SK-N-SH (cell line): ENCODE results near the gene DOCK8. TPM values are rescaled to one million over a fixed set of nuclear protein-coding genes. Genes with fewer than 3 reads are reported as not detected.

ENCODE experiments used
- CTCF ChIA-PET: fragments of 300-600, 350-600 bp; formaldehyde crosslinking; extraction: SDS; loops from one replicate; lab custom pipeline; 2021; lab: Yijun Ruan, JAX
- POLR2A ChIA-PET: fragments of 350-600 bp; sonication (Branson Sonifier 250); formaldehyde crosslinking; extraction: SDS; loops from one replicate; lab custom pipeline; 2020; ENCODE audit warnings: antibody characterized with exemption, inconsistent platforms; lab: Yijun Ruan, JAX
- DNase-seq: peaks from one replicate; pipeline ENCODE4 v3.0.0; 2012
- H2AFZ ChIP-seq: fragments of 200-600 bp; sonication (generic); 2 replicates; pipeline ENCODE4 v1.8.1; 2016; ENCODE audit warnings: antibody characterized with exemption, mild to moderate bottlenecking, low read depth
- H3F3A ChIP-seq: fragments of 200-600 bp; sonication (generic); replicated peaks from 2 replicates; pipeline ENCODE3; 2016; ENCODE audit warnings: antibody characterized with exemption, mild to moderate bottlenecking; ENCODE audit not compliant: insufficient read depth
- H3K27ac ChIP-seq, 2 experiments: fragments of 200-500 bp in 1 of 2; fragments of 200-600 bp in 1 of 2; sonication (Bioruptor generic) in 1 of 2; sonication (generic), shearing (Covaris generic) in 1 of 2; 2 replicates each; pipeline versions ENCODE4 v1.5.1 to v1.6.1; 2014 to 2016; ENCODE audit warnings: low read depth in 2 of 2, inconsistent platforms in 1 of 2, low read length in 1 of 2, mild to moderate bottlenecking in 1 of 2, mixed read lengths in 1 of 2
- H3K27me3 ChIP-seq: fragments of 200-600 bp; sonication (generic), shearing (Covaris generic); 2 replicates; pipeline ENCODE4 v1.6.1; 2016; ENCODE audit warnings: mixed run types; ENCODE audit not compliant: insufficient read depth
- H3K36me3 ChIP-seq, 2 experiments: fragments of 200-500 bp in 1 of 2; fragments of 200-600 bp in 1 of 2; sonication (Bioruptor generic) in 1 of 2; sonication (generic) in 1 of 2; replicated peaks in 1 of 2; 2 replicates each; pipeline versions ENCODE3 to v1.5.1; 2014 to 2016; ENCODE audit warnings: low read length in 1 of 2, mild to moderate bottlenecking in 1 of 2; ENCODE audit not compliant: insufficient read depth in 2 of 2, control insufficient read depth in 1 of 2
- H3K4me1 ChIP-seq, 2 experiments: fragments of 200-500 bp in 1 of 2; fragments of 200-600 bp in 1 of 2; sonication (Bioruptor generic) in 1 of 2; sonication (generic), shearing (Covaris generic) in 1 of 2; 2 replicates each; pipeline versions ENCODE4 v1.5.1 to v1.6.1; 2014 to 2016; ENCODE audit warnings: low read depth in 1 of 2, low read length in 1 of 2, mixed run types in 1 of 2; ENCODE audit not compliant: insufficient read depth in 2 of 2, control insufficient read depth in 1 of 2
- H3K4me2 ChIP-seq: fragments of 200-600 bp; sonication (generic), shearing (Covaris generic); 2 replicates; pipeline ENCODE4 v1.6.1; 2017; ENCODE audit warnings: mixed run types
- H3K4me3 ChIP-seq, 2 experiments: fragments of 200-500 bp in 1 of 2; fragments of 200-600 bp in 1 of 2; sonication (Bioruptor generic) in 1 of 2; sonication (generic), shearing (Covaris generic) in 1 of 2; 2 replicates each; pipeline versions ENCODE4 v1.5.1 to v1.8.1; 2014 to 2016; ENCODE audit warnings: low read depth in 2 of 2, inconsistent platforms in 1 of 2, low read length in 1 of 2, mild to moderate bottlenecking in 1 of 2, mixed read lengths in 1 of 2, moderate library complexity in 1 of 2
- H3K79me2 ChIP-seq: fragments of 200-600 bp; sonication (generic); 2 replicates; pipeline ENCODE4 v1.8.1; 2017; ENCODE audit warnings: mild to moderate bottlenecking; ENCODE audit not compliant: insufficient read depth
- H3K9ac ChIP-seq: fragments of 200-600 bp; sonication (generic); 2 replicates; pipeline ENCODE4 v1.6.1; 2017; ENCODE audit warnings: mixed run types
- H3K9me2 ChIP-seq: fragments of 200-600 bp; sonication (generic); 2 replicates; pipeline ENCODE4 v1.6.1; 2017; ENCODE audit warnings: mixed run types
- H3K9me3 ChIP-seq: fragments of 200-600 bp; sonication (generic); 2 replicates; pipeline ENCODE4 v1.6.1; 2017; ENCODE audit warnings: mixed run types, mild to moderate bottlenecking, moderate library complexity
- H4K20me1 ChIP-seq: fragments of 200-600 bp; sonication (generic); 2 replicates; pipeline ENCODE4 v1.6.1; 2017; ENCODE audit warnings: mild to moderate bottlenecking, mixed run types; ENCODE audit not compliant: insufficient read depth
- ELF1 ChIP-seq: IDR thresholded peaks from 2 replicates; pipeline ENCODE4 v1.4.0; 2012
- EP300 ChIP-seq, 2 experiments: IDR thresholded peaks; 2 replicates each; pipeline versions ENCODE4 v1.4.0 to v1.6.1; 2012; ENCODE audit warnings: borderline replicate concordance in 1 of 2, low read depth in 1 of 2, low read length in 1 of 2
- FOSL2 ChIP-seq: IDR thresholded peaks from 2 replicates; pipeline ENCODE4 v1.4.0; 2012; ENCODE audit warnings: low read depth, mild to moderate bottlenecking, moderate library complexity, borderline replicate concordance
- FOXJ3 ChIP-seq: sonication (generic); formaldehyde crosslinking; IDR thresholded peaks from 2 replicates; pipeline ENCODE4 v1.5.1; 2020; ENCODE audit warnings: mild to moderate bottlenecking, missing genetic modification reagents
- GABPA ChIP-seq: IDR thresholded peaks from 2 replicates; pipeline ENCODE4 v1.4.0; 2012; ENCODE audit warnings: low read depth, mild to moderate bottlenecking
- JUND ChIP-seq: IDR thresholded peaks from 2 replicates; pipeline ENCODE4 v1.4.0; 2012
- MXI1 ChIP-seq: IDR thresholded peaks from 2 replicates; pipeline ENCODE4 v1.6.1; 2012; ENCODE audit warnings: mild to moderate bottlenecking, low read depth, low read length, improper control_type of control experiment
- NRF1 ChIP-seq: IDR thresholded peaks from 2 replicates; pipeline ENCODE4 v1.6.1; 2012; ENCODE audit warnings: low read depth, mild to moderate bottlenecking, low read length
- POLR2AphosphoS5 ChIP-seq: IDR thresholded peaks from 2 replicates; pipeline ENCODE4 v1.6.1; 2012; ENCODE audit warnings: low read depth, low read length
- RAD21 ChIP-seq: IDR thresholded peaks from 2 replicates; pipeline ENCODE4 v1.6.1; 2012; ENCODE audit warnings: mild to moderate bottlenecking, low read length
- RCOR1 ChIP-seq: fragments of 150-350 bp; IDR thresholded peaks from 2 replicates; pipeline ENCODE4 v1.6.1; 2017; ENCODE audit warnings: antibody characterized with exemption, low read length
- RXRA ChIP-seq: IDR thresholded peaks from 2 replicates; pipeline ENCODE4 v1.4.0; 2012; ENCODE audit warnings: low read depth, mild to moderate bottlenecking, borderline replicate concordance
- SIN3A ChIP-seq: IDR thresholded peaks from 2 replicates; pipeline ENCODE4 v1.6.1; 2012; ENCODE audit warnings: low read depth, mild to moderate bottlenecking, low read length, moderate library complexity, borderline replicate concordance
- SMC3 ChIP-seq: IDR thresholded peaks from 2 replicates; pipeline ENCODE4 v1.6.1; 2012; ENCODE audit warnings: low read depth, low read length, improper control_type of control experiment
- TCF12 ChIP-seq: IDR thresholded peaks from 2 replicates; pipeline ENCODE4 v1.4.0; 2012
- TEAD4 ChIP-seq: IDR thresholded peaks from 2 replicates; pipeline ENCODE4 v1.4.0; 2012; ENCODE audit warnings: mild to moderate bottlenecking, borderline replicate concordance; ENCODE audit not compliant: insufficient read depth
- WGBS: methylation state at CpG from one replicate; pipeline ENCODE4 v1.1.6; 2017; ENCODE audit warnings: low lambda C conversion rate; 5-methylcytosine and 5-hydroxymethylcytosine counted together
- polyA plus RNA-seq, 3 experiments: library from polyadenylated mRNA; depleted of rRNA; stranded (reverse); fragments of >200 nt; gene quantifications; 2 replicates each; pipeline ENCODE4 v1.2.3, GENCODE V29; 2012
- TF ChIP-seq, protein P1 (sequence below): fragments of 150-350 bp; IDR thresholded peaks from 2 replicates; pipeline ENCODE4 v1.6.1; 2017; ENCODE audit warnings: antibody characterized with exemption, low read length, low read depth, borderline replicate concordance
- TF ChIP-seq, protein P2 (sequence below): IDR thresholded peaks from 2 replicates; pipeline ENCODE4 v1.4.0; 2012; ENCODE audit warnings: low read depth, borderline replicate concordance
- TF ChIP-seq, protein P3 (sequence below): fragments of 200-600 bp; sonication (generic); IDR thresholded peaks from 2 replicates; pipeline ENCODE4 v1.6.1; 2017; ENCODE audit warnings: antibody characterized with exemption, mild to moderate bottlenecking, moderate library complexity
- TF ChIP-seq, protein P4 (sequence below): fragments of 150-350 bp; IDR thresholded peaks from 2 replicates; pipeline ENCODE4 v1.6.1; 2016; ENCODE audit warnings: mild to moderate bottlenecking, low read depth, low read length

The DOCK8 gene
- polyA plus RNA-seq, 1 of the 3 experiments (the other 2 are of a cell fraction) = not detected

DNA sequence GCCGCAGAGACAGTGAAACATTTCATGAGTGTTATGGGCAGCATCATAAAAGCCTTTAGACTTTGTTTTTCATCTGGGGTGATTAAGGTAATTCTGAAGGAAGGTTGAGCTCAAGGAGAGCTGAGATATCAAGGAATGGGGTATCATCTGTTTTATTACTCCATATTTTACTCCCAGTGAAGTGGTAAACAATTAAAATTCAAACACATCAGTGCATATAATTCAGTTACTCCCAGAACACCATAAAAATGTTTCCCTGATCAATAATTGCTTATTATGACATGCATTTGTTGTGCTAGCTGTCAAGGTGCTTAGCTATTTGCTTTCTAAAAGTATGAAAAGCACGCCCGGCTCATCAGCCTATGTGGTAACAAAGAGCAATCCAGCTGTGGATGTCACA is 81.7 kb downstream of the DOCK8 start:
- H3K9ac ChIP-seq = no peak overlapping the region
- no peak for DNase-seq
- H3K4me2 ChIP-seq = no peak overlapping the region
- no peak overlapping the region for H3K27ac ChIP-seq
- no peaks in the 10 kb centered on the region for H3K9me2 ChIP-seq
- no peaks in the 10 kb centered on the region for H3K4me1 ChIP-seq
- H2AFZ ChIP-seq = no peak overlapping the region
- TF ChIP-seq, protein P1, sequence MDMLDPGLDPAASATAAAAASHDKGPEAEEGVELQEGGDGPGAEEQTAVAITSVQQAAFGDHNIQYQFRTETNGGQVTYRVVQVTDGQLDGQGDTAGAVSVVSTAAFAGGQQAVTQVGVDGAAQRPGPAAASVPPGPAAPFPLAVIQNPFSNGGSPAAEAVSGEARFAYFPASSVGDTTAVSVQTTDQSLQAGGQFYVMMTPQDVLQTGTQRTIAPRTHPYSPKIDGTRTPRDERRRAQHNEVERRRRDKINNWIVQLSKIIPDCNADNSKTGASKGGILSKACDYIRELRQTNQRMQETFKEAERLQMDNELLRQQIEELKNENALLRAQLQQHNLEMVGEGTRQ = no peak
- TF ChIP-seq FOXJ3 (CRISPR knock-in tag) = no peak
- TF ChIP-seq, protein P2, sequence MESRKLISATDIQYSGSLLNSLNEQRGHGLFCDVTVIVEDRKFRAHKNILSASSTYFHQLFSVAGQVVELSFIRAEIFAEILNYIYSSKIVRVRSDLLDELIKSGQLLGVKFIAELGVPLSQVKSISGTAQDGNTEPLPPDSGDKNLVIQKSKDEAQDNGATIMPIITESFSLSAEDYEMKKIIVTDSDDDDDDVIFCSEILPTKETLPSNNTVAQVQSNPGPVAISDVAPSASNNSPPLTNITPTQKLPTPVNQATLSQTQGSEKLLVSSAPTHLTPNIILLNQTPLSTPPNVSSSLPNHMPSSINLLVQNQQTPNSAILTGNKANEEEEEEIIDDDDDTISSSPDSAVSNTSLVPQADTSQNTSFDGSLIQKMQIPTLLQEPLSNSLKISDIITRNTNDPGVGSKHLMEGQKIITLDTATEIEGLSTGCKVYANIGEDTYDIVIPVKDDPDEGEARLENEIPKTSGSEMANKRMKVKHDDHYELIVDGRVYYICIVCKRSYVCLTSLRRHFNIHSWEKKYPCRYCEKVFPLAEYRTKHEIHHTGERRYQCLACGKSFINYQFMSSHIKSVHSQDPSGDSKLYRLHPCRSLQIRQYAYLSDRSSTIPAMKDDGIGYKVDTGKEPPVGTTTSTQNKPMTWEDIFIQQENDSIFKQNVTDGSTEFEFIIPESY = no peak
- H3K9me3 ChIP-seq = no peaks in the 10 kb centered on the region
- no peaks in the 10 kb centered on the region for H3F3A ChIP-seq
- ChIA-PET CTCF (no interaction called here), POLR2A (no interaction called here)
- H3K4me3 ChIP-seq = no peak overlapping the region
- H3K36me3 ChIP-seq = no peaks in the 10 kb centered on the region
- no peaks in the 10 kb centered on the region; the same call in 1 of the 2 replicates for H3K27me3 ChIP-seq
- no peaks in the 10 kb centered on the region for H4K20me1 ChIP-seq
- H3K79me2 ChIP-seq = no peaks in the 10 kb centered on the region
- 10% methylated on average over 3 of the region's 3 CpGs for WGBS

DNA sequence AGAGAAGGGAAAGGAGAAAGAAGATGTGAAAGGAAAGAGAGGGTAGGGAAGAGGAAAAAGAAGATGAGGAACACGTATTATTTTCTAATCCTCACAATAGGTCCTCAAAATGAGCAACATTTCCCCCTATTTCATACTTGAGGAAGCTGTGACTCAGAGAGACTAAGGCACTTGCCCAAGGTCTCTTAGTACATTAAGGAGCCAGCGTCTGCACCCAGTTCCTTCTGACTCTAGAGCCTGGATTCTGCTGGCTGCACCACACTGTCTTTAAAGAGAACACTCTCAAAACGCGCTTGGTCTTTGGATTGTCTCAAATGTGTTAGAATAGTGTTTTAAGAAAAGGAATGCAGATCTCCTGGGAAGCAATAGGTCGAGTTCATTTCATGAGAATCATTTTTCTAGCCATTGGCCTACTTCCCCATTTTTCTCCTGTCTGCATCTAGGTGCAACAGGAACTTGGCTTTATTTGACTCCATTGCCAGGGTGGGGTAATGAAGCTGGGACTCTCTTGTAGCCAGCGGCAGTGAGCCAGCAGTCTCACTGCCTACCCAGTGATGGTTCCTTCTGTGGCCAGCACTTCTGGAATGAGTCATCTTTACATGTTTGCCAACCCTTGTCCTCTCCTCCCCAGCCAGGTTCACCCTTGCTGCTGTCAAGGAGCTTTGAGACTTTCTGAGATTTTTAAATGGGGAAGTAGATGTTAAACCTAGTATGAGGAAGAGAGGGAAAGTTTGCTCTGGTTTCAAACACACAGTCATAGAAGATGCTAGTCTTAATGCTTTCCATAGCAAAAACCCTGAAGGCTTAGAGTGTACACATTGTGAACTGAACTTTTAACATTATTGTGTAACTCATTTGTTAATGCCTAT is 82.7 kb downstream of the DOCK8 start:
- no peaks in the 10 kb centered on the region for H3K36me3 ChIP-seq
- H3K79me2 ChIP-seq = no peaks in the 10 kb centered on the region
- no peaks in the 10 kb centered on the region; the same call in 1 of the 2 replicates for H3K27me3 ChIP-seq
- ChIA-PET POLR2A (no interaction called here), CTCF (no interaction called here)
- H3K4me3 ChIP-seq = no peak overlapping the region
- H3K9ac ChIP-seq = no peak overlapping the region
- WGBS = 0% methylated on average over 6 of the region's 6 CpGs
- no peaks in the 10 kb centered on the region for H4K20me1 ChIP-seq
- DNase-seq = no peak
- H3K9me3 ChIP-seq = no peaks in the 10 kb centered on the region
- H3F3A ChIP-seq = no peaks in the 10 kb centered on the region
- no peaks in the 10 kb centered on the region for H3K4me1 ChIP-seq
- no peak overlapping the region for H2AFZ ChIP-seq
- no peak overlapping the region for H3K4me2 ChIP-seq
- H3K9me2 ChIP-seq = no peaks in the 10 kb centered on the region
- no peak overlapping the region for H3K27ac ChIP-seq
- no peak for TF ChIP-seq RAD21
- TF ChIP-seq EP300 (IDR thresholded peaks at IDR 0.05; ENCODE audit: borderline replicate concordance in 1 of 2, low read depth in 1 of 2, low read length in 1 of 2) = no peak
- no peak for TF ChIP-seq RCOR1
- no peak for TF ChIP-seq FOXJ3 (CRISPR knock-in tag)
- TF ChIP-seq TCF12 = no peak
- TF ChIP-seq MXI1 = no peak
- no peak for TF ChIP-seq POLR2AphosphoS5
- TF ChIP-seq, protein P1 = no peak
- TF ChIP-seq FOSL2 = no peak
- TF ChIP-seq JUND = no peak
- TF ChIP-seq, protein P3, sequence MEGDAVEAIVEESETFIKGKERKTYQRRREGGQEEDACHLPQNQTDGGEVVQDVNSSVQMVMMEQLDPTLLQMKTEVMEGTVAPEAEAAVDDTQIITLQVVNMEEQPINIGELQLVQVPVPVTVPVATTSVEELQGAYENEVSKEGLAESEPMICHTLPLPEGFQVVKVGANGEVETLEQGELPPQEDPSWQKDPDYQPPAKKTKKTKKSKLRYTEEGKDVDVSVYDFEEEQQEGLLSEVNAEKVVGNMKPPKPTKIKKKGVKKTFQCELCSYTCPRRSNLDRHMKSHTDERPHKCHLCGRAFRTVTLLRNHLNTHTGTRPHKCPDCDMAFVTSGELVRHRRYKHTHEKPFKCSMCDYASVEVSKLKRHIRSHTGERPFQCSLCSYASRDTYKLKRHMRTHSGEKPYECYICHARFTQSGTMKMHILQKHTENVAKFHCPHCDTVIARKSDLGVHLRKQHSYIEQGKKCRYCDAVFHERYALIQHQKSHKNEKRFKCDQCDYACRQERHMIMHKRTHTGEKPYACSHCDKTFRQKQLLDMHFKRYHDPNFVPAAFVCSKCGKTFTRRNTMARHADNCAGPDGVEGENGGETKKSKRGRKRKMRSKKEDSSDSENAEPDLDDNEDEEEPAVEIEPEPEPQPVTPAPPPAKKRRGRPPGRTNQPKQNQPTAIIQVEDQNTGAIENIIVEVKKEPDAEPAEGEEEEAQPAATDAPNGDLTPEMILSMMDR = no peak
- TF ChIP-seq SIN3A = no peak
- no peak for TF ChIP-seq NRF1
- TF ChIP-seq GABPA = no peak
- no peak for TF ChIP-seq SMC3
- no peak for TF ChIP-seq TEAD4
- TF ChIP-seq RXRA = no peak
- no peak for TF ChIP-seq ELF1
- TF ChIP-seq, protein P4, sequence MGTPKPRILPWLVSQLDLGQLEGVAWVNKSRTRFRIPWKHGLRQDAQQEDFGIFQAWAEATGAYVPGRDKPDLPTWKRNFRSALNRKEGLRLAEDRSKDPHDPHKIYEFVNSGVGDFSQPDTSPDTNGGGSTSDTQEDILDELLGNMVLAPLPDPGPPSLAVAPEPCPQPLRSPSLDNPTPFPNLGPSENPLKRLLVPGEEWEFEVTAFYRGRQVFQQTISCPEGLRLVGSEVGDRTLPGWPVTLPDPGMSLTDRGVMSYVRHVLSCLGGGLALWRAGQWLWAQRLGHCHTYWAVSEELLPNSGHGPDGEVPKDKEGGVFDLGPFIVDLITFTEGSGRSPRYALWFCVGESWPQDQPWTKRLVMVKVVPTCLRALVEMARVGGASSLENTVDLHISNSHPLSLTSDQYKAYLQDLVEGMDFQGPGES = no peak
